Neural cell (in vitro differentiated cells): ENCODE measurements around the gene PNPLA5.

ENCODE experiments used
- EP300 ChIP-seq: fragments of 450-650 bp; conservative IDR thresholded peaks from 2 replicates; pipeline ENCODE4 v1.6.1; 2014; ENCODE audit warnings: antibody characterized with exemption, mild to moderate bottlenecking, moderate library complexity; ENCODE audit not compliant: poor library complexity, severe bottlenecking
- EZH2 ChIP-seq: fragments of 200-600, 300-800 bp; shearing (Covaris generic), sonication (generic); IDR thresholded peaks from 2 replicates; pipeline ENCODE4 v1.6.1; 2014; ENCODE audit warnings: antibody characterized with exemption, low read length, borderline replicate concordance, mild to moderate bottlenecking; ENCODE audit not compliant: insufficient read depth, poor library complexity, severe bottlenecking
- MXI1 ChIP-seq: fragments of 450-650 bp; conservative IDR thresholded peaks from 2 replicates; pipeline ENCODE4 v1.6.1; 2014; ENCODE audit warnings: antibody characterized with exemption, mild to moderate bottlenecking; ENCODE audit not compliant: poor library complexity, severe bottlenecking
- POLR2AphosphoS5 ChIP-seq: IDR thresholded peaks from 2 replicates; pipeline ENCODE4 v1.6.1; 2012
- RAD21 ChIP-seq: fragments of 450-650 bp; conservative IDR thresholded peaks from 2 replicates; pipeline ENCODE4 v1.6.1; 2014; ENCODE audit warnings: antibody characterized with exemption, mild to moderate bottlenecking, moderate library complexity
- SMC3 ChIP-seq: fragments of 450-650 bp; conservative IDR thresholded peaks from 2 replicates; pipeline ENCODE4 v1.6.1; 2014; ENCODE audit warnings: antibody characterized with exemption, mild to moderate bottlenecking, moderate library complexity; ENCODE audit not compliant: poor library complexity
- TF ChIP-seq, protein P1 (sequence below): fragments of 450-650 bp; IDR thresholded peaks from 2 replicates; pipeline ENCODE4 v1.5.1; 2014; ENCODE audit warnings: antibody characterized with exemption, mild to moderate bottlenecking, moderate library complexity; ENCODE audit not compliant: poor library complexity, severe bottlenecking
- TF ChIP-seq, protein P2 (sequence below): IDR thresholded peaks from 2 replicates; pipeline ENCODE4 v1.6.1; 2012; ENCODE audit warnings: borderline replicate concordance

DNA sequence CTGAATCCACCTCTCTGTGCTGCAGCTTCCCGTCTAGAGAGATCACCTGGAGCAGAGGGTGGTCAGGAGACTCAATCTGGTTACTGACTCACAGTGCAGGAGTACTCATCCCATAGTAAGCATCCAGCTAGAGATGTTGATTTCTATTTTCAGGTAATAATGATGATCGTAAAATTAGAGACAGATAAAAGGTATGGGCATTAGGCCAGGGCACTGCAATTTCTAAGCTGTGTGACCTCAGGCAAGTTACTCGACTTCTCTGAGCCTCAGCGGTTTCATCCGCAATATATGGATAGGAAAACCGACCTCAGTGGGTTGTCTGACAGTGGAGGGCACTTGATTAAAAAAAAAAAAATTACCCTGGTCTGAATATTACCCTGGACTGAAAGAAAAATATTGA lies 49.6 kb upstream of the PNPLA5 start:
- TF ChIP-seq, protein P1, sequence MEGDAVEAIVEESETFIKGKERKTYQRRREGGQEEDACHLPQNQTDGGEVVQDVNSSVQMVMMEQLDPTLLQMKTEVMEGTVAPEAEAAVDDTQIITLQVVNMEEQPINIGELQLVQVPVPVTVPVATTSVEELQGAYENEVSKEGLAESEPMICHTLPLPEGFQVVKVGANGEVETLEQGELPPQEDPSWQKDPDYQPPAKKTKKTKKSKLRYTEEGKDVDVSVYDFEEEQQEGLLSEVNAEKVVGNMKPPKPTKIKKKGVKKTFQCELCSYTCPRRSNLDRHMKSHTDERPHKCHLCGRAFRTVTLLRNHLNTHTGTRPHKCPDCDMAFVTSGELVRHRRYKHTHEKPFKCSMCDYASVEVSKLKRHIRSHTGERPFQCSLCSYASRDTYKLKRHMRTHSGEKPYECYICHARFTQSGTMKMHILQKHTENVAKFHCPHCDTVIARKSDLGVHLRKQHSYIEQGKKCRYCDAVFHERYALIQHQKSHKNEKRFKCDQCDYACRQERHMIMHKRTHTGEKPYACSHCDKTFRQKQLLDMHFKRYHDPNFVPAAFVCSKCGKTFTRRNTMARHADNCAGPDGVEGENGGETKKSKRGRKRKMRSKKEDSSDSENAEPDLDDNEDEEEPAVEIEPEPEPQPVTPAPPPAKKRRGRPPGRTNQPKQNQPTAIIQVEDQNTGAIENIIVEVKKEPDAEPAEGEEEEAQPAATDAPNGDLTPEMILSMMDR, result no peak
- TF ChIP-seq, protein P2, sequence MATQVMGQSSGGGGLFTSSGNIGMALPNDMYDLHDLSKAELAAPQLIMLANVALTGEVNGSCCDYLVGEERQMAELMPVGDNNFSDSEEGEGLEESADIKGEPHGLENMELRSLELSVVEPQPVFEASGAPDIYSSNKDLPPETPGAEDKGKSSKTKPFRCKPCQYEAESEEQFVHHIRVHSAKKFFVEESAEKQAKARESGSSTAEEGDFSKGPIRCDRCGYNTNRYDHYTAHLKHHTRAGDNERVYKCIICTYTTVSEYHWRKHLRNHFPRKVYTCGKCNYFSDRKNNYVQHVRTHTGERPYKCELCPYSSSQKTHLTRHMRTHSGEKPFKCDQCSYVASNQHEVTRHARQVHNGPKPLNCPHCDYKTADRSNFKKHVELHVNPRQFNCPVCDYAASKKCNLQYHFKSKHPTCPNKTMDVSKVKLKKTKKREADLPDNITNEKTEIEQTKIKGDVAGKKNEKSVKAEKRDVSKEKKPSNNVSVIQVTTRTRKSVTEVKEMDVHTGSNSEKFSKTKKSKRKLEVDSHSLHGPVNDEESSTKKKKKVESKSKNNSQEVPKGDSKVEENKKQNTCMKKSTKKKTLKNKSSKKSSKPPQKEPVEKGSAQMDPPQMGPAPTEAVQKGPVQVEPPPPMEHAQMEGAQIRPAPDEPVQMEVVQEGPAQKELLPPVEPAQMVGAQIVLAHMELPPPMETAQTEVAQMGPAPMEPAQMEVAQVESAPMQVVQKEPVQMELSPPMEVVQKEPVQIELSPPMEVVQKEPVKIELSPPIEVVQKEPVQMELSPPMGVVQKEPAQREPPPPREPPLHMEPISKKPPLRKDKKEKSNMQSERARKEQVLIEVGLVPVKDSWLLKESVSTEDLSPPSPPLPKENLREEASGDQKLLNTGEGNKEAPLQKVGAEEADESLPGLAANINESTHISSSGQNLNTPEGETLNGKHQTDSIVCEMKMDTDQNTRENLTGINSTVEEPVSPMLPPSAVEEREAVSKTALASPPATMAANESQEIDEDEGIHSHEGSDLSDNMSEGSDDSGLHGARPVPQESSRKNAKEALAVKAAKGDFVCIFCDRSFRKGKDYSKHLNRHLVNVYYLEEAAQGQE, result no peak
- TF ChIP-seq POLR2AphosphoS5 (no peak), EZH2 (no peak), EP300 (no peak), RAD21 (no peak), SMC3 (no peak), MXI1 (no peak)
